ENCODE results near the gene CTSW.

CTSW gene

DNA sequence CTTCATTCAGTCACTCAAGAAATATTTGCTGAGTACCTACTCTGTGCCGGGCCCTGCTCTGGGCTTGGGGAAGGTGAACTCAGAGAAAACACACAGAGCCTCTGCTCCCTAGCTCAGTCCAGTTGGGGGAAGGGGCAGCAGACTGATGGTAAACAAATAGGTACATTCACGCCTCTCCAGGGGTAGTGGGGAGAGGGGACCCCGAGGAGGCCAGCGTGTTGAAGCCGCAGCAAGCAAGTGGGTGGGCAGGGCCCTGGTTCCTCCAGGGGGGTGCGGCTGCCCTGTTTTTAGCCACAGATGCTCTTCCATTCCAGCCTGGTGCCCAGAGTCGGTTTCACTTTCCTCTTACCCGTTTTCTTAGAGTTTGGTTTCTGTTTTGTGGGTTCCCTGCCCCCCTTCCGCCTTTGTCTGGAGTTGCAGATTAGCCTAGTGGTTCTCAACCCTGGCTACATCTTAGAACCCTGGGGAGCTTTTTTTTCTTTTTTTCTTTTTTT is 48.3 kb downstream of the CTSW start:
- peak; percentile 46 to 51 for DNase-seq (ENCODE audit: low read depth in 2 of 2)

DNA sequence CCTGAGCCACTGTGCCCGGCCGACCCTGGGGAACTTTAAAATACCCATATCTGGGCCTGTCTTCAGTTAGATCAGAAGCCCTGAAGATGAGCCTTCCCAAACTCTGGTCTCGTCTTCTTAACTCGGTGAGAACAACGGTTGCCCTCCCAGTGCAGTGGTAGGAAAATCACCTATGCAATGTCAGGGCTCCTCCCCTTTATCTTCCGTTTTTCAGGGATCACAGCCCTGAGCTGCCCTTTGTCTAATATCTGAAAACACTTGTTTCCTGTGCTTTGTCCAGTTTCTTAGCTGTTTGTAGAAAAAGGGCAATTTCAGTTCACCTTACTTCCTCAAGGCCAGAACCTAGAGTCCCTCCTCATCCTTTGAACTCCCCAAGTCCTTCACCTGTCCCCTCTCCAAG is 49.0 kb downstream of the CTSW start:
- no peak for DNase-seq (ENCODE audit: low read depth in 2 of 2)

- DNase-seq (ENCODE audit: low read depth in 2 of 2): no peak
Observed at GRCh38 chr11:65931773-65932557, 52.3 kb downstream of the CTSW start.

- DNase-seq (ENCODE audit: low read depth in 2 of 2): no peak
Observed at GRCh38 chr11:65932558-65932919, 52.9 kb downstream of the CTSW start.
